ENCODE data around the gene NAB1.

NAB1 gene

DNA sequence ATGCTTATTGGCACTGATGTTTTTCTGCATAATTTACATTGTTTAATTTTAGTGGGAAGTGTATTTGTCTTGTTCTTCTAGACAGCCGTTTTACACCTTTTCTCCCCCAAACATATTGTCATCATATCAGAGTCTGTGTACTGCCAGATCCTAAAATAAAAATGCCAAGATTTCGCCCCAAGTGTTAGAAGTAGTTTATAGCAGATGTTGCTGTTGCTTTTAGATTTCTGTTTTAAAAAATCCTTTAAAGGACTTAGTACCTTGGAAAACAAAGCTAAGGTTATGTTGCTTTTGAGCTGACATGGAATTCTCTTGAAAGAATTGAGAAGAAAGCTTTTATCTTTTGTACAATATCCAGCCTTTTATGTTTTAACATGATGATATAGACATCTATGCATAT, 36.0 kb downstream of the NAB1 start:
- Histone ChIP-seq H3K4me1 (ENCODE audit: control insufficient read depth, insufficient read depth, low read length) (peaks cover 4% of the 10 kb centered on the region; the same call in 1 of the 2 replicates), H3K9me3 (ENCODE audit: control insufficient read depth, insufficient read depth, low read depth, low read length) (no peaks in the 10 kb centered on the region), H3K4me3 (ENCODE audit: low read depth, low read length) (no peak overlapping the region), H3K27ac (ENCODE audit: extremely low read depth, low read depth, low read length) (no peak overlapping the region), H3K36me3 (ENCODE audit: control insufficient read depth in 2 of 2, insufficient read depth in 1 of 2, low read length in 2 of 2) (peaks cover 14 to 37% of the 10 kb centered on the region in 2 experiments)
- CTCF ChIA-PET: no interaction called here
- no peak for TF ChIP-seq ZNF138 (tag by site-specific recombination; IDR thresholded peaks at IDR 0.05; ENCODE audit: borderline replicate concordance)
- no peak for TF ChIP-seq ZNF311 (tag by site-specific recombination; IDR thresholded peaks at IDR 0.05; ENCODE audit: borderline replicate concordance)
- no peak for TF ChIP-seq ZNF292 (tag by site-specific recombination; IDR thresholded peaks at IDR 0.05; ENCODE audit: borderline replicate concordance, low read depth)
- TF ChIP-seq SCRT1 (tag by site-specific recombination; IDR thresholded peaks at IDR 0.05; ENCODE audit: borderline replicate concordance): no peak
- TF ChIP-seq GLI2 (tag by site-specific recombination; IDR thresholded peaks at IDR 0.05; ENCODE audit: borderline replicate concordance, low read depth): no peak
- TF ChIP-seq BCL11B (tag by site-specific recombination; IDR thresholded peaks at IDR 0.05; ENCODE audit: low read depth): no peak
- TF ChIP-seq, protein P1, sequence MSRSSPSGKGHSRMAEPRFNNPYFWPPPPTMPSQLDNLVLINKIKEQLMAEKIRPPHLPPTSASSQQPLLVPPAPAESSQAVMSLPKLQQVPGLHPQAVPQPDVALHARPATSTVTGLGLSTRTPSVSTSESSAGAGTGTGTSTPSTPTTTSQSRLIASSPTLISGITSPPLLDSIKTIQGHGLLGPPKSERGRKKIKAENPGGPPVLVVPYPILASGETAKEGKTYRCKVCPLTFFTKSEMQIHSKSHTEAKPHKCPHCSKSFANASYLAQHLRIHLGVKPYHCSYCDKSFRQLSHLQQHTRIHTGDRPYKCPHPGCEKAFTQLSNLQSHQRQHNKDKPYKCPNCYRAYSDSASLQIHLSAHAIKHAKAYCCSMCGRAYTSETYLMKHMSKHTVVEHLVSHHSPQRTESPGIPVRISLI (tag by site-specific recombination; IDR thresholded peaks at IDR 0.05): no peak
- no peak for TF ChIP-seq OVOL3 (tag by site-specific recombination; IDR thresholded peaks at IDR 0.05)
- TF ChIP-seq SP7 (tag by site-specific recombination; IDR thresholded peaks at IDR 0.05): no peak
- TF ChIP-seq ZNF707 (tag by site-specific recombination; IDR thresholded peaks at IDR 0.05): no peak
- no peak for TF ChIP-seq ZNF785 (tag by site-specific recombination; IDR thresholded peaks at IDR 0.05)
- TF ChIP-seq ZNF776 (tag by site-specific recombination; IDR thresholded peaks at IDR 0.05; ENCODE audit: borderline replicate concordance): no peak
- TF ChIP-seq, protein P2, sequence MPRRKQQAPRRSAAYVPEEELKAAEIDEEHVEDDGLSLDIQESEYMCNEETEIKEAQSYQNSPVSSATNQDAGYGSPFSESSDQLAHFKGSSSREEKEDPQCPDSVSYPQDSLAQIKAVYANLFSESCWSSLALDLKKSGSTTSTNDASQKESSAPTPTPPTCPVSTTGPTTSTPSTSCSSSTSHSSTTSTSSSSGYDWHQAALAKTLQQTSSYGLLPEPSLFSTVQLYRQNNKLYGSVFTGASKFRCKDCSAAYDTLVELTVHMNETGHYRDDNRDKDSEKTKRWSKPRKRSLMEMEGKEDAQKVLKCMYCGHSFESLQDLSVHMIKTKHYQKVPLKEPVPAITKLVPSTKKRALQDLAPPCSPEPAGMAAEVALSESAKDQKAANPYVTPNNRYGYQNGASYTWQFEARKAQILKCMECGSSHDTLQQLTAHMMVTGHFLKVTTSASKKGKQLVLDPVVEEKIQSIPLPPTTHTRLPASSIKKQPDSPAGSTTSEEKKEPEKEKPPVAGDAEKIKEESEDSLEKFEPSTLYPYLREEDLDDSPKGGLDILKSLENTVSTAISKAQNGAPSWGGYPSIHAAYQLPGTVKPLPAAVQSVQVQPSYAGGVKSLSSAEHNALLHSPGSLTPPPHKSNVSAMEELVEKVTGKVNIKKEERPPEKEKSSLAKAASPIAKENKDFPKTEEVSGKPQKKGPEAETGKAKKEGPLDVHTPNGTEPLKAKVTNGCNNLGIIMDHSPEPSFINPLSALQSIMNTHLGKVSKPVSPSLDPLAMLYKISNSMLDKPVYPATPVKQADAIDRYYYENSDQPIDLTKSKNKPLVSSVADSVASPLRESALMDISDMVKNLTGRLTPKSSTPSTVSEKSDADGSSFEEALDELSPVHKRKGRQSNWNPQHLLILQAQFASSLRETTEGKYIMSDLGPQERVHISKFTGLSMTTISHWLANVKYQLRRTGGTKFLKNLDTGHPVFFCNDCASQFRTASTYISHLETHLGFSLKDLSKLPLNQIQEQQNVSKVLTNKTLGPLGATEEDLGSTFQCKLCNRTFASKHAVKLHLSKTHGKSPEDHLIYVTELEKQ (tag by site-specific recombination; IDR thresholded peaks at IDR 0.05; ENCODE audit: borderline replicate concordance): no peak
- no peak for TF ChIP-seq RBAK (tag by site-specific recombination; IDR thresholded peaks at IDR 0.05)
- TF ChIP-seq ZNF24 (tag by site-specific recombination; IDR thresholded peaks at IDR 0.05): no peak
- TF ChIP-seq ZNF530 (tag by site-specific recombination; IDR thresholded peaks at IDR 0.05; ENCODE audit: low read depth): no peak
- TF ChIP-seq ZNF48 (tag by site-specific recombination; IDR thresholded peaks at IDR 0.05): no peak
- POLR2A ChIA-PET: no interaction called here

DNA sequence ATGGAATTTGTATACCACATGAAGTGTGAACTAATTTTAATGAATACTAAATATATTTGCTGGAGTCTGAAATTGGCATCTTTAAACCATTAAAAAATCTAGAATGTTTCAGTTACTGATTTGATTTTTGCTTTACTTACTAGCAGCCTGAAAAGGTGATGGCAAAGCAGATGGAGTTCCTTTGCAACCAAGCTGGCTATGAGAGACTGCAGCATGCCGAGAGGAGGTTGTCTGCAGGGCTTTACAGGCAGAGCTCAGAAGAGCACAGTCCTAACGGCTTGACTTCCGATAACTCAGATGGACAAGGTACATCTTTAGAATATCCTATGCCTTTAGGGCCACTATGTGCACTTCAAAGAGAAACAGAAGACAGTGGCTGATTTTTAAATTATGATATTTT, 36.5 kb downstream of the NAB1 start:
- ChIA-PET CTCF (no interaction called here), POLR2A (no interaction called here)
- peaks cover 4% of the 10 kb centered on the region; the same call in 1 of the 2 replicates for H3K4me1 ChIP-seq (ENCODE audit: control insufficient read depth, insufficient read depth, low read length)
- no peak overlapping the region for H3K4me3 ChIP-seq (ENCODE audit: low read depth, low read length)
- H3K27ac ChIP-seq (ENCODE audit: extremely low read depth, low read depth, low read length): no peak overlapping the region
- peaks cover 17 to 40% of the 10 kb centered on the region in 2 experiments for H3K36me3 ChIP-seq (ENCODE audit: control insufficient read depth in 2 of 2, insufficient read depth in 1 of 2, low read length in 2 of 2)
- H3K9me3 ChIP-seq (ENCODE audit: control insufficient read depth, insufficient read depth, low read depth, low read length): no peaks in the 10 kb centered on the region
- TF ChIP-seq ZNF121 (tag by site-specific recombination; IDR thresholded peaks at IDR 0.05) (no peak), ZNF112 (tag by site-specific recombination; IDR thresholded peaks at IDR 0.05) (no peak), ZNF174 (tag by site-specific recombination; IDR thresholded peaks at IDR 0.05) (no peak)
- TF ChIP-seq, protein P3, sequence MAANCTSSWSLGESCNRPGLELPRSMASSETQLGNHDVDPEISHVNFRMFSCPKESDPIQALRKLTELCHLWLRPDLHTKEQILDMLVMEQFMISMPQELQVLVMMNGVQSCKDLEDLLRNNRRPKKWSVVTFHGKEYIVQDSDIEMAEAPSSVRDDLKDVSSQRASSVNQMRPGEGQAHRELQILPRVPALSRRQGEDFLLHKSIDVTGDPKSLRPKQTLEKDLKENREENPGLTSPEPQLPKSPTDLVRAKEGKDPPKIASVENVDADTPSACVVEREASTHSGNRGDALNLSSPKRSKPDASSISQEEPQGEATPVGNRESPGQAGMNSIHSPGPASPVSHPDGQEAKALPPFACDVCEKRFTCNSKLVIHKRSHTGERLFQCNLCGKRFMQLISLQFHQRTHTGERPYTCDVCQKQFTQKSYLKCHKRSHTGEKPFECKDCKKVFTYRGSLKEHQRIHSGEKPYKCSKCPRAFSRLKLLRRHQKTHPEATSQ (tag by site-specific recombination; IDR thresholded peaks at IDR 0.05): no peak
- TF ChIP-seq, protein P4, sequence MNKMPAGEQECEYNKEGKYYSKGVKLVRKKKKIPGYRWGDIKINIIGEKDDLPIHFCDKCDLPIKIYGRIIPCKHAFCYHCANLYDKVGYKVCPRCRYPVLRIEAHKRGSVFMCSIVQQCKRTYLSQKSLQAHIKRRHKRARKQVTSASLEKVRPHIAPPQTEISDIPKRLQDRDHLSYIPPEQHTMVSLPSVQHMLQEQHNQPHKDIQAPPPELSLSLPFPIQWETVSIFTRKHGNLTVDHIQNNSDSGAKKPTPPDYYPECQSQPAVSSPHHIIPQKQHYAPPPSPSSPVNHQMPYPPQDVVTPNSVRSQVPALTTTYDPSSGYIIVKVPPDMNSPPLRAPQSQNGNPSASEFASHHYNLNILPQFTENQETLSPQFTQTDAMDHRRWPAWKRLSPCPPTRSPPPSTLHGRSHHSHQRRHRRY (tag by site-specific recombination; IDR thresholded peaks at IDR 0.05): no peak
- TF ChIP-seq, protein P5, sequence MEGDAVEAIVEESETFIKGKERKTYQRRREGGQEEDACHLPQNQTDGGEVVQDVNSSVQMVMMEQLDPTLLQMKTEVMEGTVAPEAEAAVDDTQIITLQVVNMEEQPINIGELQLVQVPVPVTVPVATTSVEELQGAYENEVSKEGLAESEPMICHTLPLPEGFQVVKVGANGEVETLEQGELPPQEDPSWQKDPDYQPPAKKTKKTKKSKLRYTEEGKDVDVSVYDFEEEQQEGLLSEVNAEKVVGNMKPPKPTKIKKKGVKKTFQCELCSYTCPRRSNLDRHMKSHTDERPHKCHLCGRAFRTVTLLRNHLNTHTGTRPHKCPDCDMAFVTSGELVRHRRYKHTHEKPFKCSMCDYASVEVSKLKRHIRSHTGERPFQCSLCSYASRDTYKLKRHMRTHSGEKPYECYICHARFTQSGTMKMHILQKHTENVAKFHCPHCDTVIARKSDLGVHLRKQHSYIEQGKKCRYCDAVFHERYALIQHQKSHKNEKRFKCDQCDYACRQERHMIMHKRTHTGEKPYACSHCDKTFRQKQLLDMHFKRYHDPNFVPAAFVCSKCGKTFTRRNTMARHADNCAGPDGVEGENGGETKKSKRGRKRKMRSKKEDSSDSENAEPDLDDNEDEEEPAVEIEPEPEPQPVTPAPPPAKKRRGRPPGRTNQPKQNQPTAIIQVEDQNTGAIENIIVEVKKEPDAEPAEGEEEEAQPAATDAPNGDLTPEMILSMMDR (tag by site-specific recombination; IDR thresholded peaks at IDR 0.05): no peak

Measured in HEK293 (cell line).